HAP-1 (cell line): Measurements from ENCODE around the gene JAZF1.

Source experiments
- DNase-seq, 2 experiments: peaks; one replicate each; pipeline ENCODE4 v3.0.0-alpha.2; 2016 to 2020; ENCODE audit warnings: low spot score in 2 of 2
- H3K27me3 ChIP-seq: fragments of 250-450 bp; sonication (Bioruptor Pico); 2 replicates; pipeline ENCODE4 v1.5.1; 2020; ENCODE audit warnings: low read depth, mild to moderate bottlenecking, moderate library complexity
- H3K36me3 ChIP-seq: fragments of 250-450 bp; sonication (Bioruptor Pico); replicated peaks from 2 replicates; pipeline ENCODE4 v1.5.1; 2020; ENCODE audit warnings: mild to moderate bottlenecking
- H3K4me1 ChIP-seq: fragments of 250-450 bp; sonication (Bioruptor Pico); 2 replicates; pipeline ENCODE4 v1.5.1; 2020; ENCODE audit warnings: mild to moderate bottlenecking
- H3K4me3 ChIP-seq: fragments of 250-450 bp; sonication (Bioruptor Pico); 2 replicates; pipeline ENCODE4 v1.5.1; 2020; ENCODE audit warnings: mild to moderate bottlenecking, moderate library complexity
- H3K9me3 ChIP-seq: fragments of 250-450 bp; sonication (Bioruptor Pico); 2 replicates; pipeline ENCODE4 v1.5.1; 2020; ENCODE audit warnings: mild to moderate bottlenecking, moderate library complexity
- in situ Hi-C: fragments of 300-500 bp; cut with MboI; formaldehyde crosslinking; loops from 3 replicates; pipeline ENCODE4 v1.14.3; 2020; ENCODE audit warnings: low sequenced_read_pairs, inconsistent platforms, mixed read lengths

JAZF1 gene

DNA sequence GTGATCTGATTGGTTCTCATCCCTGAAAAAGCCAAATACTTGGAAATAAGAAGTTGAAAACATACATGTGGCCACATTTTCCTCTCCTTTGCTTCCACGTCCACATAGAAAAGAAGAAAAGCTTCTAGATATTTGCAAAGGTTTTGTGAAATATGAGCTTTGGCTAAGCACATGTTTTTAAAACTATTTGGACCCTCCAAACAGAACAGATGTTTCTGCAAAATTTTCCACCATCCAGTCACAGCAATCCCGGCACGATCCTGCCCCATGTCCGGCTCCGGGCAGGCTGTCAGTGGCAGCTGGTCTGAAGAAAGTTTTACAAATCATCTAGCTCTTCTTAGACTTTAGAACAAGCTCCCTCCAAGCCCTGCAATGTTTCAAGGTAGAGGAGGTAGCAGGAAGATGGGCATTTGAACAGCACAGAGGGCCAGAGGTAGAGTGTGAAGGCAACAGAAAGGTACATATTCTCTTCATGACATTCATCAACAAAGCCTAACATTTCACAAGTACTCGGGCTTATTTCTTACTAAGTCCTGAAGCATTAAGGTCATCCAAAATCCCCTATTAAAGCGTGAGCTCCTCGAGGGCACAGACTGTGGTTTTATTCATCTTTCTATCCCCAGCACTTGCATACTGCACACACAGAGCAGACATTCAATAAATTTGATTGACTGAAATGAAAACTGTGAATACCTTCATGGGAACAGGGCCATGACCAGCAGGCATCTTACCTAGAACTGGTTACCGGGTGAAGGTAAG is 110.1 kb downstream of the JAZF1 start:
- Histone ChIP-seq H3K9me3 (no peaks in the 10 kb centered on the region), H3K27me3 (no peaks in the 10 kb centered on the region), H3K4me3 (no peak overlapping the region), H3K4me1 (peaks cover 22% of the 10 kb centered on the region), H3K36me3 (no peaks in the 10 kb centered on the region)
- in situ Hi-C loops, result no loop called here
- no peak for DNase-seq

DNA sequence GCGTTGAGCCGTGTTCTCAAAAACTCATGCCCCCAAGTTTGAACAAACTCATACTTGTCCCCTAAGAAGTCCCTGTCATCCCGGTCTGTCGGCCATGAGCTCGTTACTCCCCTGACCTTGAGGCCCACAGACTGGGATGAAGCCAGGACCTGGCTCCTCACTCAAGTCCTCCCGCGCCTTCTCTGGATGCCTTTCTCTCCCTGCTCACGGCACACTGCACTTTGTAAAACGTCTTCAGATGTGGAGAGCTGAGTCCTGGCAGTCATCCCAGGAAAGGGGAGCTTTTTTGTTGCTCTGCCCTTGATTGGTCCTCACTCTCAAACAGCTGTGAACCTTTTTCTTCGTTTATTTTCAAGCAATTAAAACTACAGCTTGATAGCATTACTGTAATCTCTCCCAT is 110.8 kb downstream of the JAZF1 start:
- DNase-seq, result no peak
- in situ Hi-C loops, result no loop called here

DNA sequence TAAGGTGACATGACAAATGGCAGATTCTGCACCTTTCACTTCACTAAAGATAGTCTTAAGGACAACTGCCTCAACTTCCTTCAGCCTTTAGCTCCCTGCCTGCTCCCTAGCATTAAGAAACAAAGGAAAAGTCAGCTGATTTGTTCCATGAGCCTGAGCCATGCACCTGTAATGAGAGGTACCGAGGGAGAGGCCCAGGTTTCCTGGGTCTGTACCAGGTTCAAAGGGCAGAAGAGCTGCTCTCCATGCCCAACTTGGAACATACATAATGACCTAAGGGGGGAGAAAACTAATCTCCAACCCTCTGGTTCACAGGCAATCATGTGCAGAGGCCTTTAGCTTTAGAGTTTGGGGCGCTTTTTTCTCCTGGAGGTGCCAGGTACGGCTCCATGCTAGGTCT is 111.2 kb downstream of the JAZF1 start:
- Histone ChIP-seq H3K4me3 (no peak overlapping the region), H3K9me3 (no peaks in the 10 kb centered on the region), H3K27me3 (no peaks in the 10 kb centered on the region), H3K4me1 (peaks cover 22% of the 10 kb centered on the region), H3K36me3 (no peaks in the 10 kb centered on the region)
- DNase-seq, result no peak
- in situ Hi-C loops, result no loop called here

More for the DNA sequence above, 110.8 kb downstream of the JAZF1 start:
- H3K36me3 ChIP-seq, result no peaks in the 10 kb centered on the region
- peaks cover 22% of the 10 kb centered on the region for H3K4me1 ChIP-seq
- no peak overlapping the region for H3K4me3 ChIP-seq
- H3K9me3 ChIP-seq, result no peaks in the 10 kb centered on the region
- H3K27me3 ChIP-seq, result no peaks in the 10 kb centered on the region

DNA sequence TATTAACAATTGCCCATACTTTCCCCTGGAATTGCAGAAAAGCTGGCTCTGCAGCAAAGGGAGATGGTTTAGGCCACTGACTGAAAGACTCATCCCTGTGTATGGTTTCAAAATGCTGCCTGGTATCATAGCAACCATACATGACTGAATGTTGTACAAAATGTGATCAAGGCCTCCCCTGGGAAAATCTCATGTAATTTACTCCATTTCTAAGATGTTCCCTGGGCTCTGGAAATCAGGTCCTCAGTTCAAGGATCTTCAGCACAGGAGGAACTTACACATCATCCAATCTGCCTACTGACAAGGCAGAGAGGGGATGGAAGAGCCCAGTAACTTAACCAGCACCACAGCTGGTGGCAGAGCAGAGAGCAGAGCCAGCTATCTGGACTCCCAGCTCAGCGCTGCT is 111.8 kb downstream of the JAZF1 start:
- in situ Hi-C loops, result no loop called here
- H3K27me3 ChIP-seq, result no peaks in the 10 kb centered on the region
- H3K9me3 ChIP-seq, result no peaks in the 10 kb centered on the region
- no peaks in the 10 kb centered on the region for H3K36me3 ChIP-seq
- no peak overlapping the region for H3K4me3 ChIP-seq
- peaks cover 22% of the 10 kb centered on the region for H3K4me1 ChIP-seq
- DNase-seq, result no peak

DNA sequence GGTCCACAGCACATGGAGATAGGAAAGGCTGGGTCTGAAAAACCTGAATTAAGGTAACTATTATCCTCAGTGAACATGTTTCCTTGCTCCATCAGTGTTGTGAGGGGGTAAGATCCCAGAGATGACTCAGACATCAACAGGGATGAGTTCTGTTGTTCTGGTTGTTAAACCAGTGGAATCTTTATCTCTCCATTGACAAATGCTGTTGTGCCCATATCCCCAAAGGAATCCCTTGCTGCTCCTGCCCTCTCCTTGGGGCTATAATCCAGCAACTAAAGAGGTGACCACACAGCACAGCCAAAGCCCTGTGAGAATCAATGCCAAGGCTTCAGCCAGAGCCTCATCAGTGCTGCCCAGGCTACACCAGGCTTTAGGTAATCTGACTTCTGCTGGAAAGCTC is 113.4 kb downstream of the JAZF1 start:
- Histone ChIP-seq H3K27me3 (no peaks in the 10 kb centered on the region), H3K4me3 (no peak overlapping the region), H3K4me1 (peaks cover 18% of the 10 kb centered on the region), H3K36me3 (no peaks in the 10 kb centered on the region), H3K9me3 (no peaks in the 10 kb centered on the region)
- no peak for DNase-seq
- in situ Hi-C loops, result no loop called here

DNA sequence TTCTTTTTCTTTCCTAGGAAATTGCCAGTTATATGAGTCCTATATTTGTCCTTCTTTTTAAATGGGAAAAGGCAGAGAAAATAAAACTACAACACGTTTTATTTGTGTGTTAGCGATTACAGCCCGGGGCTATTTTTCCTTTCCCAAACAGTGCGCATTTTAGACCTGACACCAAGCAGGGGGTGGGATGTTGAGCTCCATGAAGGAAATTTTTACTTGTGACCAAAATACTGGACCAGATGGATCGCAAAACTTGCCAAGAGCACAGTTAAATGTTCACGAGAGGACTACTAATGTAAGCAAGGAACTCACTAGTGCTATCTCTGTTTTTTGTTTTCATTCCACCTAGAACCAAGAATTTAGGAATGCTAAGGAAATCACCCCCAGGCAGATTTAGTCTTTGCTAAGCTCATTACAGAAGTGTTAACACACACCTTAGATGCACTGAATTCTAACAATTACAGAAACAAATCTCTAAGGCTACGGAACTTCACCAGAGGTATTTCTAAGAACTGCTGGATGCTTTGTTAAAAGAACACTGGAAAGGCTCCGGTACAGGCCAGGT is 114.8 kb downstream of the JAZF1 start:
- Histone ChIP-seq H3K4me3 (no peak overlapping the region), H3K36me3 (no peaks in the 10 kb centered on the region), H3K4me1 (peaks cover 24% of the 10 kb centered on the region), H3K9me3 (no peaks in the 10 kb centered on the region), H3K27me3 (no peaks in the 10 kb centered on the region)
- peak in 1 of 2 experiments; percentile 22 for DNase-seq
- in situ Hi-C loops, result no loop called here

DNA sequence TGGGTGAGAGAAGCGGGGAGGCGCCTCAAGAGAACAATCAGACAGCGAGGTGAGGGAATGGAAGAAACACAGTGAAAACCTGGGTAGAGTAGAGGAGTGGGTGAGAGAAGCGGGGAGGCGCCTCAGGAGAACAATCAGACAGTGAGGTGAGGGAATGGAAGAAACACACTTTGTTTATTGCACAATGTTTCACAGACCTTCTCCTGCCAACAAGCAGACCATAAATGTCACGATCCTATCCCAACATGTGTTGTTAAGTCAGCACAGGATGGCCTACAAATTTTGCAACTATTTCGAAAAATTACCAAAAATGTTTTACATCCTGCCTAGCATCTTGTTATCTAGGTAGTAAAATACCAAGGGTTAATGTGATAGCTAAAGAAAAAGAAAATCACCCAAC is 115.3 kb downstream of the JAZF1 start:
- H3K4me1 ChIP-seq, result peaks cover 27% of the 10 kb centered on the region
- in situ Hi-C loops, result no loop called here
- H3K27me3 ChIP-seq, result no peaks in the 10 kb centered on the region
- no peak for DNase-seq
- H3K9me3 ChIP-seq, result no peaks in the 10 kb centered on the region
- H3K36me3 ChIP-seq, result no peaks in the 10 kb centered on the region
- no peak overlapping the region for H3K4me3 ChIP-seq

DNA sequence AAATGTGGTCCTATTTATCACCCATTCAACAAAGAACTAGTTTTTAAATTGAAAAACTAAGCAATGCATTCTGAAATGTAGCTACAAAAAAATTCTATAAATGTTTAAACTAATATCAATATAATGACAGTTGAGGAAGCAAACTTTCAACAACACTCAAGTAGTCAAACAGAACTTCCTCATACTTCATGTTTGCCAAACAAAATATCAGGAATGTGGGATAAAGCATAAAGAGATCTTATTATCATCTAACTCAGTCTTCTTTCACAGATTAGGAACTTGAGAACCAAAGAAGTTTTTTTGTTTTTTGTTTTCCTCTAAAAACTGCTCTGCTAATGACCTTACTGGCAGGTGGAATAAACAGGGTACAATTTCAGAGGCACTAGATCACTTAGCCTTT is 116.2 kb downstream of the JAZF1 start:
- peaks cover 27% of the 10 kb centered on the region for H3K4me1 ChIP-seq
- in situ Hi-C loops, result no loop called here
- H3K27me3 ChIP-seq, result no peaks in the 10 kb centered on the region
- no peak overlapping the region for H3K4me3 ChIP-seq
- no peak for DNase-seq
- no peaks in the 10 kb centered on the region for H3K9me3 ChIP-seq
- H3K36me3 ChIP-seq, result no peaks in the 10 kb centered on the region

DNA sequence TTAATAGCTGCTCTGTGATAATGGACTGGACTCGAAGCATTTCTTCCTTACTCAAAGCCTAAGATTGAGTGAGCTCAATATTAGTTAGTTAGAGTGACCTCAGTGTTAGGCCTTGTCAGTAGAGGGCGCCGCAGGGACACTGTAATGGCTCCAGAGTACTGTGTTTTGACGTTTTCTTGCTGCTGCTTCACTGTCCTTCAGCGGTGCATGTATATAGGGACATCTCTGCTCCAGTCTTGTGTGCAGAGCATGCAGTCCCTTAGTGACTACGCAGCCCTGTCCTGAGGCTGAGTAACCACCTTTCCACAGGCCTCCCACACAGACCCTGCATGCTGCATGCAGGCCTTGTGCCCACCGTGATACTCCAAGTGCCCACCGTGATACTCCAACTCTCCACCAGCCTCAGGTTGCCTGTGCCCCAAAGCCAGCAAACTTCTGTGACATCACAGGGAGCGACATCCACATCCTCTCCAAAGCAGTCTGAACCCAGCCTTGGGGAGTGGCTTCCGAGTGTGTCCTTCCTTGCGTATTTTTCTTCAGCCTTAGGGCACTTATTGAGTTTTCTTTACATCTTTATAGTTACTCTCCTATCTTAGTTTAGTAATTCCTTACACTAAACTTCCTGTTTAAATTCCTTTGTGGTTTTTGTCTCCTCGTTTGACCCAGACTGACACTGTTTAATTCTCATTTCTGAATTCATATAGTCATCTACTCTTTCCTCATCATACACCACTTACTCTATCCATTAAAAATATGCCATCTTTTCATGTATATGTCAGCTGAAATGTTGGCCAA is 118.2 kb downstream of the JAZF1 start:
- Histone ChIP-seq H3K4me3 (no peak overlapping the region), H3K36me3 (no peaks in the 10 kb centered on the region), H3K4me1 (peaks cover 27% of the 10 kb centered on the region), H3K27me3 (no peaks in the 10 kb centered on the region), H3K9me3 (no peaks in the 10 kb centered on the region)
- in situ Hi-C loops, result no loop called here
- peak; percentile 75 to 89 for DNase-seq

DNA sequence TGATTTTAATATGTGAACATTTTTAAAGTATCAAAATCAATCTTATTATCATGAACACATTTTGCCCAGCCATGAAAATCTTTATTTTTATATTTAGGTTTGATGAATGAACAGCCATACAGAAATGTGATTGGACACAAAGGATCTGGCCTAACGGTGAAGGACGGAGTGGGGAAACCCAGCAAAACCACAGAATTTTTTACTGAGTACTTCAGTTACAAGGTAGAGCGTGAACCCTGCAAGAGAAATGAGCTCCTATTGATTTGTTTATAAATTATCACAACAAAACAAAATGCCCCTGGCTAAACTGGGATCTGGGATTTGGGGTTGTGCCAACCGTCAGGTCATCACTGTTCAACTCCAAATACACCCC is 118.8 kb downstream of the JAZF1 start:
- Histone ChIP-seq H3K27me3 (no peaks in the 10 kb centered on the region), H3K36me3 (no peaks in the 10 kb centered on the region), H3K4me1 (peaks cover 27% of the 10 kb centered on the region), H3K9me3 (no peaks in the 10 kb centered on the region), H3K4me3 (no peak overlapping the region)
- in situ Hi-C loops, result no loop called here
- no peak for DNase-seq

DNA sequence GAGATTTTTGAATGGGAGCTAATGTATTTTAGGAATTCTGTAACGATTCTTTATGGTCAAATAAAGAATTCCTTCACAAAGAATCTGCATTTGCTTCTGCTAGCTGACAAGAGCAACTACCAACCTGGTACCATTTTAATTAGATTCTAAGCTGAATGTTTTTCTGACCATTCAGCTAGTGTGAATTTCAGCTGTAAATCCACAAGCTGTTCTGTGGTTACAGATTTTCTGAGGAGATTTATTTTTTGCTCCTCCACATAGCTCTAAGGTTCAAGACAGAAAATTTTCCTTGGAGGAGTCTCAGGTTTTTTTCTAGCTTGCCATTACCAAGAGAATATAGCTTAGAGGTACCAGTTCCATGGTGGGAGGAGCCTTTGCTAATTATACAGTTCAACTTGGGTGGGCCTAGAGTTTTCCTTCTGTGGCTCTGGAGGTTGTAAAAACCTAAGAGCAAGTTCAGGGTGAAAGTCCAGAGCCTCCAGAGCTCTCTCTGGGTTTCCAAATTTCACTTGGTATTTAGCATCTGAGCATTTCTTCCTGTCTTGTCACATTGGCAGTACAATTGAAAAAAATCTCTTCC is 120.1 kb downstream of the JAZF1 start:
- H3K4me3 ChIP-seq, result no peak overlapping the region
- H3K36me3 ChIP-seq, result no peaks in the 10 kb centered on the region
- no peaks in the 10 kb centered on the region for H3K9me3 ChIP-seq
- in situ Hi-C loops, result no loop called here
- no peak for DNase-seq
- H3K27me3 ChIP-seq, result no peaks in the 10 kb centered on the region
- peaks cover 20% of the 10 kb centered on the region for H3K4me1 ChIP-seq

DNA sequence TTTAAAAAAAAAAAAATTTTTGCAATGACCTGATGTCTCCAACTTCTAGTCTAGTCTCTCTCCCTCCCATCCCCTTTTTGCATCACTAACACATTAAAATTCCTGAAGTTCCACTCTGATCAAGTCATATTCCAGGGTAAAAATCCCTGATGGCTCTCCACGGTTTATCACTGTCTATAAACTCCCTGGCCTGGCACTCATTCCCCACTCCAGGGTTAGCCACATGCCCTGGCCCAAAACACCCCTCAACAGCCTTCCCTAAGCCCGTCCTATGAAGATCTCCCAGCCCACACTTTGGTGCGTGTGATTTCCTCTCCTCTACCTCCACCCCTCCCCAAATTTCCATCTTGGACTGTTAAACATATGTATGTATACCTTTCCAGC is 125.4 kb downstream of the JAZF1 start:
- no peak for DNase-seq
- Histone ChIP-seq H3K4me1 (peaks cover 9% of the 10 kb centered on the region), H3K27me3 (no peaks in the 10 kb centered on the region), H3K36me3 (no peaks in the 10 kb centered on the region), H3K4me3 (no peak overlapping the region), H3K9me3 (no peaks in the 10 kb centered on the region)
- in situ Hi-C loops, result no loop called here

DNA sequence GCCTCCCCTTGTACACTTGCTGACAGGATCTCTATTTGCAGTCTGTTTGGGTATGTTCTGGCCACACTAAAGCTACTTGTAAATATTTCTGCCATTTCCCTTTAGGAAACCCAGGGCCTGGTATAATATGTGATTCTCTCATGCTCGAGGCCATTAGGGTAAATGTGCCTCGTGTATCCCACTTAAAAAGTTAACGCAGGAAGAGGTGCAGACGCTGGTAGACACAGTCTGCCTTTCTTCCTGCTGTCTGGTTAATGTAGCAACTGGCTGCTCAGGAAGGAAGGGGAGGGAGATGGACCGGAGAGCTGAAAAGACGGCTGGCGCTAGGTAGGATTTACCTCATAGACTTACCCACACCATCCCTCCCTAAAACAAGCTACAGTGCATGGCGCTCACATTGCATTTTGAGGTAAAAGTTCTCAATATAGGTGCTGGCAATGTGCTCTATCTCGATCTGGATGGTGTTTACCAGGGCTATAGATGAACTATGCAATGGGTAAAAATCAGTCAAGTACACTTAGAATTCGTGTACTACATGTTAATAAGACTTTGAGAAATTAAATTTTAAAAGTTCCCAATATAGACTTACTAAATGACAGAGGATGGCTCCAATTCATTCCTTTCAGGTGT is 125.9 kb downstream of the JAZF1 start:
- H3K27me3 ChIP-seq, result no peaks in the 10 kb centered on the region
- peaks cover 9% of the 10 kb centered on the region for H3K4me1 ChIP-seq
- no peak overlapping the region for H3K4me3 ChIP-seq
- in situ Hi-C loops, result no loop called here
- no peaks in the 10 kb centered on the region for H3K9me3 ChIP-seq
- no peaks in the 10 kb centered on the region for H3K36me3 ChIP-seq
- DNase-seq, result no peak

DNA sequence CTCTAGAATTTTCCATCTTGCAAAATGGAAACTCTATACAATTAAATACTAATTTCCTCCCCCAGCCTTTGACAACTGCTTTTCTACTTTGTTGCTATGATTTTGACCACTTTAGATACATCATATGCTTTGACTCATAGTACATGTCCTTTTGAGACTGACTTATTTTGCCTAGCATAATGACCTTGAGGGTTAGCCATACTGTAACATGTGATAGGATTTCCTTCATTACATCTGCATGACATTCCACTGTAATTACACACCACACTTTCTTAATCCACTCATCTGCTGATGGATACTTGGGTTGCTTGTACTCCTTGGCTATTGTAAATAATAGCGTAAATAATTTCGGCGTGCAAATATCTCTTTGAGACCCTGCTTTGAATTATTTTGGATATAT is 127.7 kb downstream of the JAZF1 start:
- Histone ChIP-seq H3K36me3 (no peaks in the 10 kb centered on the region), H3K27me3 (no peaks in the 10 kb centered on the region), H3K4me3 (no peak overlapping the region), H3K9me3 (no peaks in the 10 kb centered on the region), H3K4me1 (peaks cover 9% of the 10 kb centered on the region)
- DNase-seq, result no peak
- in situ Hi-C loops, result no loop called here
